Tibial artery (tissue), 4 donors: Measurements from ENCODE around the gene STAB2.

Experiments used
- DNase-seq, 2 donors: peaks; one replicate each; pipeline ENCODE4 v3.0.0-alpha.2; 2019
- H3K27ac ChIP-seq, 2 donors: fragments of 200-600 bp; sonication (generic) in 1 of 2; 1 replicate in 1 of 2; 2 replicates in 1 of 2; pipeline ENCODE4 v1.5.1; 2018 to 2019; ENCODE audit warnings: mild to moderate bottlenecking in 1 of 2
- H3K27me3 ChIP-seq, 2 donors: fragments of 200-600 bp; sonication (generic) in 1 of 2; one replicate each; pipeline versions ENCODE4 v1.5.1 to v1.6.0; 2016 to 2019
- H3K36me3 ChIP-seq, 3 donors: fragments of 200-600 bp; sonication (generic) in 2 of 3; one replicate each; pipeline ENCODE4 v1.5.1; 2016 to 2019; ENCODE audit warnings: mild to moderate bottlenecking in 2 of 3
- H3K4me1 ChIP-seq, 4 donors: fragments of 200-600 bp; sonication (generic) in 2 of 4; 1 replicate in 3 of 4; 2 replicates in 1 of 4; pipeline ENCODE4 v1.5.1; 2016 to 2019
- H3K4me3 ChIP-seq, 2 donors: fragments of 200-600 bp; sonication (generic) in 1 of 2; 1 replicate in 1 of 2; 2 replicates in 1 of 2; pipeline ENCODE4 v1.5.1; 2018 to 2019; ENCODE audit warnings: mild to moderate bottlenecking in 2 of 2
- H3K9me3 ChIP-seq, 3 donors: fragments of 200-600 bp; sonication (generic) in 1 of 3; one replicate each; pipeline ENCODE4 v1.5.1; 2016 to 2019
- CTCF ChIP-seq, 2 experiments: fragments of 200-600 bp in 1 of 2; fragments of 450-650 bp in 1 of 2; IDR thresholded peaks; one replicate each; pipeline ENCODE4 v1.5.1; 2017 to 2019; ENCODE audit warnings: antibody characterized with exemption in 2 of 2, mild to moderate bottlenecking in 1 of 2, moderate library complexity in 1 of 2
- intact Hi-C: fragments of 100-400 bp; cut with DNase I; formaldehyde crosslinking; loops from one replicate; pipeline ENCODE4 v1.15.0; 2023; ENCODE audit warnings: low total_unique reads

The STAB2 gene

GRCh38 chr12:103677905-103678304, 90.8 kb downstream of the STAB2 start:
- Histone ChIP-seq H3K4me1 (no peaks in the 10 kb centered on the region), H3K36me3 (no peaks in the 10 kb centered on the region), H3K9me3 (no peaks in the 10 kb centered on the region), H3K27ac (no peak overlapping the region), H3K4me3 (no peak overlapping the region), H3K27me3 (no peaks in the 10 kb centered on the region)
- intact Hi-C loops = no loop called here
- no peak for TF ChIP-seq CTCF (IDR thresholded peaks at IDR 0.05)
- DNase-seq = no peak

- H3K27me3 ChIP-seq = no peaks in the 10 kb centered on the region
- no peaks in the 10 kb centered on the region for H3K4me1 ChIP-seq
- H3K27ac ChIP-seq = no peak overlapping the region
- H3K36me3 ChIP-seq = no peaks in the 10 kb centered on the region
- no peak overlapping the region for H3K4me3 ChIP-seq
- no peak for TF ChIP-seq CTCF (IDR thresholded peaks at IDR 0.05)
- H3K9me3 ChIP-seq = no peaks in the 10 kb centered on the region
- intact Hi-C loops = no loop called here
- no peak for DNase-seq
Observed at GRCh38 chr12:103679421-103680170, 92.5 kb downstream of the STAB2 start.

GRCh38 chr12:103680591-103681141, 93.6 kb downstream of the STAB2 start:
- no peaks in the 10 kb centered on the region for H3K9me3 ChIP-seq
- DNase-seq = peak in 1 of 2 donors; percentile 25
- no peak for TF ChIP-seq CTCF (IDR thresholded peaks at IDR 0.05)
- no peaks in the 10 kb centered on the region for H3K4me1 ChIP-seq
- H3K36me3 ChIP-seq = no peaks in the 10 kb centered on the region
- no peaks in the 10 kb centered on the region for H3K27me3 ChIP-seq
- H3K27ac ChIP-seq = no peak overlapping the region
- no peak overlapping the region for H3K4me3 ChIP-seq
- intact Hi-C loops = no loop called here

- H3K9me3 ChIP-seq = no peaks in the 10 kb centered on the region
- no peaks in the 10 kb centered on the region for H3K36me3 ChIP-seq
- H3K4me3 ChIP-seq = no peak overlapping the region
- H3K4me1 ChIP-seq = no peaks in the 10 kb centered on the region
- no peak overlapping the region for H3K27ac ChIP-seq
- intact Hi-C loops = no loop called here
- TF ChIP-seq CTCF (IDR thresholded peaks at IDR 0.05) = no peak
- DNase-seq = no peak
- no peaks in the 10 kb centered on the region for H3K27me3 ChIP-seq
Observed at GRCh38 chr12:103686026-103686425, 99.0 kb downstream of the STAB2 start.

- intact Hi-C loops = no loop called here
- TF ChIP-seq CTCF (IDR thresholded peaks at IDR 0.05) = no peak
- H3K4me3 ChIP-seq = no peak overlapping the region
- no peak for DNase-seq
- no peaks in the 10 kb centered on the region for H3K9me3 ChIP-seq
- no peaks in the 10 kb centered on the region for H3K4me1 ChIP-seq
- H3K27me3 ChIP-seq = no peaks in the 10 kb centered on the region
- H3K36me3 ChIP-seq = no peaks in the 10 kb centered on the region
- no peak overlapping the region for H3K27ac ChIP-seq
Observed at GRCh38 chr12:103687253-103687652, 100.2 kb downstream of the STAB2 start.
